Liver (tissue), 9 donors: ENCODE measurements around the gene UGT1A5. TPM values are rescaled to one million over a fixed set of nuclear protein-coding genes. Genes with fewer than 3 reads are reported as not detected.

Source experiments
- DNase-seq: peaks from one replicate; pipeline ENCODE4 v3.0.0-alpha.2; 2017; ENCODE audit warnings: low spot score
- H3K27ac ChIP-seq, 2 donors: one replicate each; pipeline ENCODE4 v1.7.0; 2013; ENCODE audit warnings: inconsistent platforms in 2 of 2, low read length in 2 of 2, control low read depth in 1 of 2, low read depth in 1 of 2, mild to moderate bottlenecking in 1 of 2
- H3K27me3 ChIP-seq, 4 donors: one replicate each; pipeline versions ENCODE4 v1.6.1 to v1.7.0; 2013; ENCODE audit warnings: low read length in 3 of 4, inconsistent platforms in 1 of 4, mild to moderate bottlenecking in 1 of 4, moderate library complexity in 1 of 4; ENCODE audit not compliant: control insufficient read depth in 4 of 4, insufficient read depth in 4 of 4
- H3K36me3 ChIP-seq, 4 donors: one replicate each; pipeline versions ENCODE4 v1.6.1 to v1.7.0; 2013; ENCODE audit warnings: low read length in 3 of 4, mild to moderate bottlenecking in 3 of 4, low read depth in 1 of 4, moderate library complexity in 1 of 4; ENCODE audit not compliant: control insufficient read depth in 4 of 4, insufficient read depth in 3 of 4
- H3K4me1 ChIP-seq, 4 donors: one replicate each; pipeline versions ENCODE4 v1.6.1 to v1.7.0; 2013; ENCODE audit warnings: low read length in 3 of 4, mild to moderate bottlenecking in 3 of 4, moderate library complexity in 1 of 4; ENCODE audit not compliant: control insufficient read depth in 4 of 4, insufficient read depth in 4 of 4
- H3K4me3 ChIP-seq, 3 donors: one replicate each; pipeline versions ENCODE4 v1.6.1 to v1.7.0; 2013; ENCODE audit warnings: low read length in 3 of 3, control low read depth in 1 of 3, low read depth in 1 of 3, mild to moderate bottlenecking in 1 of 3
- H3K9ac ChIP-seq, 2 donors: one replicate each; pipeline ENCODE4 v1.7.0; 2013; ENCODE audit warnings: low read length in 2 of 2, mild to moderate bottlenecking in 2 of 2, moderate library complexity in 2 of 2, control low read depth in 1 of 2, low read depth in 1 of 2
- H3K9me3 ChIP-seq, 4 donors: one replicate each; pipeline versions ENCODE4 v1.6.1 to v1.7.0; 2013; ENCODE audit warnings: low read length in 3 of 4; ENCODE audit not compliant: control insufficient read depth in 4 of 4
- EGR1 ChIP-seq, 2 donors: IDR thresholded peaks; 2 replicates each; pipeline ENCODE4 v1.6.1; 2016 to 2018; ENCODE audit warnings: antibody characterized with exemption in 2 of 2, low read depth in 2 of 2
- FOXA1 ChIP-seq: IDR thresholded peaks from 2 replicates; pipeline ENCODE4 v1.6.1; 2016; ENCODE audit warnings: antibody characterized with exemption
- FOXA2 ChIP-seq: IDR thresholded peaks from 2 replicates; pipeline ENCODE4 v1.6.1; 2016; ENCODE audit warnings: antibody characterized with exemption
- GABPA ChIP-seq, 2 donors: IDR thresholded peaks in 1 of 2; conservative IDR thresholded peaks in 1 of 2; 2 replicates each; pipeline ENCODE4 v1.6.1; 2016; ENCODE audit warnings: antibody characterized with exemption in 2 of 2, mild to moderate bottlenecking in 1 of 2, moderate library complexity in 1 of 2
- HNF4A ChIP-seq, 2 donors: conservative IDR thresholded peaks; 2 replicates each; pipeline ENCODE4 v1.6.1; 2016; ENCODE audit warnings: antibody characterized with exemption in 2 of 2, mild to moderate bottlenecking in 2 of 2
- HNF4G ChIP-seq: IDR thresholded peaks from 2 replicates; pipeline ENCODE4 v1.6.1; 2016; ENCODE audit warnings: antibody characterized with exemption
- JUND ChIP-seq, 2 donors: IDR thresholded peaks; 2 replicates each; pipeline ENCODE4 v1.6.1; 2016; ENCODE audit warnings: antibody characterized with exemption in 2 of 2
- MAX ChIP-seq: IDR thresholded peaks from 2 replicates; pipeline ENCODE4 v1.6.1; 2016; ENCODE audit warnings: antibody characterized with exemption
- NR2F2 ChIP-seq: IDR thresholded peaks from 2 replicates; pipeline ENCODE4 v1.6.1; 2016; ENCODE audit warnings: antibody characterized with exemption
- RAD21 ChIP-seq, 2 donors: IDR thresholded peaks; 2 replicates each; pipeline ENCODE4 v1.6.1; 2016; ENCODE audit warnings: antibody characterized with exemption in 2 of 2, mild to moderate bottlenecking in 2 of 2
- RXRA ChIP-seq, 2 donors: IDR thresholded peaks; 2 replicates each; pipeline ENCODE4 v1.6.1; 2017 to 2018; ENCODE audit warnings: antibody characterized with exemption in 2 of 2, mild to moderate bottlenecking in 1 of 2
- SP1 ChIP-seq: IDR thresholded peaks from 2 replicates; pipeline ENCODE4 v1.6.1; 2018; ENCODE audit warnings: antibody characterized with exemption, mild to moderate bottlenecking
- TAF1 ChIP-seq: conservative IDR thresholded peaks from 2 replicates; pipeline ENCODE4 v1.6.1; 2016; ENCODE audit warnings: antibody characterized with exemption, mild to moderate bottlenecking
- YY1 ChIP-seq: IDR thresholded peaks from 2 replicates; pipeline ENCODE4 v1.6.1; 2016; ENCODE audit warnings: antibody characterized with exemption, mild to moderate bottlenecking
- WGBS: extraction: QIAGEN DNeasy Blood & Tissue Kit; methylation state at CpG from one replicate; pipeline ENCODE4 v1.1.7; 2013; 5-methylcytosine and 5-hydroxymethylcytosine counted together
- polyA plus RNA-seq, 2 donors: library from polyadenylated mRNA; stranded (reverse) in 1 of 2; unstranded in 1 of 2; fragments of 200-250 nt in 1 of 2; fragments of >200 nt in 1 of 2; fragmentation: Nextera tagmentation in 1 of 2; extraction: Ambion mirVana in 1 of 2; gene quantifications; one replicate each; pipeline versions ENCODE4 v1.2.1 to v1.2.3, GENCODE V29; 2013 to 2015
- total RNA-seq, 2 donors: library from RNA; depleted of rRNA; stranded (reverse); fragments of >200 nt; gene quantifications; one replicate each; pipeline ENCODE4 v1.2.3, GENCODE V29; 2014
- TF ChIP-seq, protein P1 (sequence below): fragments of 150-350 bp; IDR thresholded peaks from 2 replicates; pipeline ENCODE4 v1.5.1; 2017; ENCODE audit warnings: improper control_type of control experiment, low read depth, low read length; ENCODE audit not compliant: missing input control
- TF ChIP-seq, protein P2 (sequence below): IDR thresholded peaks from 2 replicates; pipeline ENCODE4 v1.6.1; 2016; ENCODE audit warnings: antibody characterized with exemption, mild to moderate bottlenecking
- TF ChIP-seq, protein P3 (sequence below): IDR thresholded peaks from 2 replicates; pipeline ENCODE4 v1.6.1; 2016; ENCODE audit warnings: antibody characterized with exemption
- TF ChIP-seq, protein P4 (sequence below): IDR thresholded peaks from 2 replicates; pipeline ENCODE4 v1.6.1; 2016; ENCODE audit warnings: antibody characterized with exemption
- donor health status: healthy.
- donor health status: healthy.
- donor health status: healthy.
- donor health status: healthy.
- donor health status: healthy.

The UGT1A5 gene
- total and polyA plus RNA-seq, 4 donors, result 0.14 to 1.8 (median 1.6) TPM; not detected in 1

- H3K4me3 ChIP-seq, result no peak overlapping the region
- no peak for DNase-seq
- H3K4me1 ChIP-seq, result peaks cover 12 to 58% (median 31%) of the 10 kb centered on the region in 4 donors
- H3K27ac ChIP-seq, result peak overlapping the region; percentile 69 to 72
- WGBS, result 24% methylated on average over 7 of the region's 7 CpGs
- TF ChIP-seq TAF1 (peak; percentile 49), YY1 (peak; percentile 74), RXRA (IDR thresholded peaks at IDR 0.05) (peak; percentile 99 to 100), RAD21 (IDR thresholded peaks at IDR 0.05) (peak; percentile 50 to 62), EGR1 (IDR thresholded peaks at IDR 0.05; ENCODE audit: low read depth in 2 of 2) (no peak), FOXA2 (peak; percentile 84), NR2F2 (peak; percentile 77), JUND (IDR thresholded peaks at IDR 0.05) (peak; percentile 83 to 94), HNF4A (conservative IDR thresholded peaks at IDR 0.05) (peak; percentile 96 to 98), SP1 (peak; percentile 100), MAX (peak; percentile 50), HNF4G (peak; percentile 95), FOXA1 (peak; percentile 89), GABPA (IDR thresholded peaks at IDR 0.05 in 1 of 2, conservative IDR thresholded peaks at IDR 0.05 in 1 of 2) (no peak)
- TF ChIP-seq, protein P1, sequence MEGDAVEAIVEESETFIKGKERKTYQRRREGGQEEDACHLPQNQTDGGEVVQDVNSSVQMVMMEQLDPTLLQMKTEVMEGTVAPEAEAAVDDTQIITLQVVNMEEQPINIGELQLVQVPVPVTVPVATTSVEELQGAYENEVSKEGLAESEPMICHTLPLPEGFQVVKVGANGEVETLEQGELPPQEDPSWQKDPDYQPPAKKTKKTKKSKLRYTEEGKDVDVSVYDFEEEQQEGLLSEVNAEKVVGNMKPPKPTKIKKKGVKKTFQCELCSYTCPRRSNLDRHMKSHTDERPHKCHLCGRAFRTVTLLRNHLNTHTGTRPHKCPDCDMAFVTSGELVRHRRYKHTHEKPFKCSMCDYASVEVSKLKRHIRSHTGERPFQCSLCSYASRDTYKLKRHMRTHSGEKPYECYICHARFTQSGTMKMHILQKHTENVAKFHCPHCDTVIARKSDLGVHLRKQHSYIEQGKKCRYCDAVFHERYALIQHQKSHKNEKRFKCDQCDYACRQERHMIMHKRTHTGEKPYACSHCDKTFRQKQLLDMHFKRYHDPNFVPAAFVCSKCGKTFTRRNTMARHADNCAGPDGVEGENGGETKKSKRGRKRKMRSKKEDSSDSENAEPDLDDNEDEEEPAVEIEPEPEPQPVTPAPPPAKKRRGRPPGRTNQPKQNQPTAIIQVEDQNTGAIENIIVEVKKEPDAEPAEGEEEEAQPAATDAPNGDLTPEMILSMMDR, result no peak
- TF ChIP-seq, protein P2, sequence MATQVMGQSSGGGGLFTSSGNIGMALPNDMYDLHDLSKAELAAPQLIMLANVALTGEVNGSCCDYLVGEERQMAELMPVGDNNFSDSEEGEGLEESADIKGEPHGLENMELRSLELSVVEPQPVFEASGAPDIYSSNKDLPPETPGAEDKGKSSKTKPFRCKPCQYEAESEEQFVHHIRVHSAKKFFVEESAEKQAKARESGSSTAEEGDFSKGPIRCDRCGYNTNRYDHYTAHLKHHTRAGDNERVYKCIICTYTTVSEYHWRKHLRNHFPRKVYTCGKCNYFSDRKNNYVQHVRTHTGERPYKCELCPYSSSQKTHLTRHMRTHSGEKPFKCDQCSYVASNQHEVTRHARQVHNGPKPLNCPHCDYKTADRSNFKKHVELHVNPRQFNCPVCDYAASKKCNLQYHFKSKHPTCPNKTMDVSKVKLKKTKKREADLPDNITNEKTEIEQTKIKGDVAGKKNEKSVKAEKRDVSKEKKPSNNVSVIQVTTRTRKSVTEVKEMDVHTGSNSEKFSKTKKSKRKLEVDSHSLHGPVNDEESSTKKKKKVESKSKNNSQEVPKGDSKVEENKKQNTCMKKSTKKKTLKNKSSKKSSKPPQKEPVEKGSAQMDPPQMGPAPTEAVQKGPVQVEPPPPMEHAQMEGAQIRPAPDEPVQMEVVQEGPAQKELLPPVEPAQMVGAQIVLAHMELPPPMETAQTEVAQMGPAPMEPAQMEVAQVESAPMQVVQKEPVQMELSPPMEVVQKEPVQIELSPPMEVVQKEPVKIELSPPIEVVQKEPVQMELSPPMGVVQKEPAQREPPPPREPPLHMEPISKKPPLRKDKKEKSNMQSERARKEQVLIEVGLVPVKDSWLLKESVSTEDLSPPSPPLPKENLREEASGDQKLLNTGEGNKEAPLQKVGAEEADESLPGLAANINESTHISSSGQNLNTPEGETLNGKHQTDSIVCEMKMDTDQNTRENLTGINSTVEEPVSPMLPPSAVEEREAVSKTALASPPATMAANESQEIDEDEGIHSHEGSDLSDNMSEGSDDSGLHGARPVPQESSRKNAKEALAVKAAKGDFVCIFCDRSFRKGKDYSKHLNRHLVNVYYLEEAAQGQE, result peak; percentile 62
- TF ChIP-seq, protein P3, sequence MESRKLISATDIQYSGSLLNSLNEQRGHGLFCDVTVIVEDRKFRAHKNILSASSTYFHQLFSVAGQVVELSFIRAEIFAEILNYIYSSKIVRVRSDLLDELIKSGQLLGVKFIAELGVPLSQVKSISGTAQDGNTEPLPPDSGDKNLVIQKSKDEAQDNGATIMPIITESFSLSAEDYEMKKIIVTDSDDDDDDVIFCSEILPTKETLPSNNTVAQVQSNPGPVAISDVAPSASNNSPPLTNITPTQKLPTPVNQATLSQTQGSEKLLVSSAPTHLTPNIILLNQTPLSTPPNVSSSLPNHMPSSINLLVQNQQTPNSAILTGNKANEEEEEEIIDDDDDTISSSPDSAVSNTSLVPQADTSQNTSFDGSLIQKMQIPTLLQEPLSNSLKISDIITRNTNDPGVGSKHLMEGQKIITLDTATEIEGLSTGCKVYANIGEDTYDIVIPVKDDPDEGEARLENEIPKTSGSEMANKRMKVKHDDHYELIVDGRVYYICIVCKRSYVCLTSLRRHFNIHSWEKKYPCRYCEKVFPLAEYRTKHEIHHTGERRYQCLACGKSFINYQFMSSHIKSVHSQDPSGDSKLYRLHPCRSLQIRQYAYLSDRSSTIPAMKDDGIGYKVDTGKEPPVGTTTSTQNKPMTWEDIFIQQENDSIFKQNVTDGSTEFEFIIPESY, result peak; percentile 93
- TF ChIP-seq, protein P4, sequence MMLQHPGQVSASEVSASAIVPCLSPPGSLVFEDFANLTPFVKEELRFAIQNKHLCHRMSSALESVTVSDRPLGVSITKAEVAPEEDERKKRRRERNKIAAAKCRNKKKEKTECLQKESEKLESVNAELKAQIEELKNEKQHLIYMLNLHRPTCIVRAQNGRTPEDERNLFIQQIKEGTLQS, result peak; percentile 81
- peak overlapping the region in 1 of 2 donors; percentile 63 for H3K9ac ChIP-seq
- H3K27me3 ChIP-seq, result no peaks in the 10 kb centered on the region
- no peaks in the 10 kb centered on the region for H3K9me3 ChIP-seq
- H3K36me3 ChIP-seq, result no peaks in the 10 kb centered on the region
Observed at GRCh38 chr2:233756429-233757081, 43.8 kb downstream of the UGT1A5 start.
